HG02763 (cell line): ENCODE data around the gene TGM3.
"Not testable (repeated sequence)": the region's sequence is repeated elsewhere in the genome, so short reads cannot be mapped to it uniquely, and the experiment has no call there.

ENCODE experiments used
- ATAC-seq: cut with Tn5 transposase; IDR thresholded peaks from one replicate; pipeline ENCODE4 v1.9.1; 2021; ENCODE audit warnings: mild to moderate bottlenecking, moderate library complexity; ENCODE audit not compliant: unreplicated experiment

TGM3 gene

GRCh38 chr20:2295886-2296515 is at the start of gene TGM3:
TGM3 (plus strand) TSS chr20:2296001; CDS start chr20:2296064, 63 bp downstream.
- no peak for ATAC-seq

GRCh38 chr20:2246069-2246491 is 49.7 kb upstream of the TGM3 start:
- no peak for ATAC-seq

- ATAC-seq = no peak
These were observed 47.0 kb upstream of the TGM3 start for GRCh38 chr20:2248837-2249236.

GRCh38 chr20:2249935-2250334 is 45.9 kb upstream of the TGM3 start:
- no peak for ATAC-seq

GRCh38 chr20:2252419-2252997 is 43.3 kb upstream of the TGM3 start:
- ATAC-seq = no peak

- no peak for ATAC-seq
These were observed 42.5 kb upstream of the TGM3 start for GRCh38 chr20:2253256-2253655.

GRCh38 chr20:2254333-2254732 is 41.5 kb upstream of the TGM3 start:
- ATAC-seq = no peak

- no peak for ATAC-seq
These were observed 39.8 kb upstream of the TGM3 start for GRCh38 chr20:2255926-2256531.

GRCh38 chr20:2259731-2260130 is 36.1 kb upstream of the TGM3 start:
- no peak for ATAC-seq

- ATAC-seq = no peak
These were observed 35.6 kb upstream of the TGM3 start for GRCh38 chr20:2260250-2260649.

GRCh38 chr20:2261046-2261485 is 34.7 kb upstream of the TGM3 start:
- no peak for ATAC-seq

- ATAC-seq = no peak
These were observed 34.2 kb upstream of the TGM3 start for GRCh38 chr20:2261629-2262028.

GRCh38 chr20:2264118-2264517 is 31.7 kb upstream of the TGM3 start:
- no peak for ATAC-seq

GRCh38 chr20:2264621-2265374 is 31.0 kb upstream of the TGM3 start:
- ATAC-seq = not testable (repeated sequence)

- no peak for ATAC-seq
These were observed 22.0 kb upstream of the TGM3 start for GRCh38 chr20:2273634-2274302.

GRCh38 chr20:2276015-2276414 is 19.8 kb upstream of the TGM3 start:
- ATAC-seq = no peak

- no peak for ATAC-seq
These were observed 16.5 kb upstream of the TGM3 start for GRCh38 chr20:2279253-2279779.

- no peak for ATAC-seq
These were observed 15.7 kb upstream of the TGM3 start for GRCh38 chr20:2280082-2280481.

GRCh38 chr20:2281563-2281962 is 14.2 kb upstream of the TGM3 start:
- ATAC-seq = no peak

GRCh38 chr20:2282181-2282580 is 13.6 kb upstream of the TGM3 start:
- no peak for ATAC-seq
